Islet precursor cell (in vitro differentiated cells): Measurements from ENCODE around the gene ZFPM1.

Experiments used
- DNase-seq: peaks from one replicate; pipeline ENCODE4 v3.0.0-alpha.2; 2018

The ZFPM1 gene

GRCh38 chr16:88418869-88419268 lies 34.2 kb upstream of the ZFPM1 start:
- no peak for DNase-seq

GRCh38 chr16:88419790-88420189 lies 33.3 kb upstream of the ZFPM1 start:
- no peak for DNase-seq

GRCh38 chr16:88420496-88420895 lies 32.6 kb upstream of the ZFPM1 start:
- DNase-seq = no peak

- no peak for DNase-seq
Observed at GRCh38 chr16:88421301-88421700, 31.8 kb upstream of the ZFPM1 start.

- DNase-seq = no peak
Observed at GRCh38 chr16:88421871-88422433, 31.1 kb upstream of the ZFPM1 start.

- no peak for DNase-seq
Observed at GRCh38 chr16:88422733-88423447, 30.2 kb upstream of the ZFPM1 start.

- DNase-seq = no peak
Observed at GRCh38 chr16:88423448-88423850, 29.6 kb upstream of the ZFPM1 start.

GRCh38 chr16:88424587-88425235 lies 28.4 kb upstream of the ZFPM1 start:
- no peak for DNase-seq

GRCh38 chr16:88426018-88426417 lies 27.1 kb upstream of the ZFPM1 start:
- no peak for DNase-seq

- no peak for DNase-seq
Observed at GRCh38 chr16:88427376-88427775, 25.7 kb upstream of the ZFPM1 start.

GRCh38 chr16:88428156-88428555 lies 24.9 kb upstream of the ZFPM1 start:
- no peak for DNase-seq

- no peak for DNase-seq
Observed at GRCh38 chr16:88428616-88429386, 24.3 kb upstream of the ZFPM1 start.

GRCh38 chr16:88429387-88430184 lies 23.5 kb upstream of the ZFPM1 start:
- no peak for DNase-seq

GRCh38 chr16:88430185-88430523 lies 22.9 kb upstream of the ZFPM1 start:
- DNase-seq = no peak

- no peak for DNase-seq
Observed at GRCh38 chr16:88430524-88431446, 22.3 kb upstream of the ZFPM1 start.

- DNase-seq = no peak
Observed at GRCh38 chr16:88431651-88432050, 21.4 kb upstream of the ZFPM1 start.

GRCh38 chr16:88432174-88432573 lies 20.9 kb upstream of the ZFPM1 start:
- DNase-seq = no peak

GRCh38 chr16:88432753-88433152 lies 20.3 kb upstream of the ZFPM1 start:
- no peak for DNase-seq

- DNase-seq = no peak
Observed at GRCh38 chr16:88433632-88434352, 19.3 kb upstream of the ZFPM1 start.

GRCh38 chr16:88434353-88434690 lies 18.8 kb upstream of the ZFPM1 start:
- no peak for DNase-seq

- DNase-seq = no peak
Observed at GRCh38 chr16:88434746-88435145, 18.3 kb upstream of the ZFPM1 start.
